Umbilical cord (tissue), 2 donors: Measurements from ENCODE around the gene ERO1B. TPM values are rescaled to one million over a fixed set of nuclear protein-coding genes. Genes with fewer than 3 reads are reported as not detected.
"Not testable (repeated sequence)": the region's sequence is repeated elsewhere in the genome, so short reads cannot be mapped to it uniquely, and the experiment has no call there.

Experiments used
- DNase-seq: peaks from one replicate; pipeline ENCODE4 v3.0.0-alpha.2; 2015; ENCODE audit warnings: low spot score
- total RNA-seq: library from RNA; depleted of rRNA; stranded (reverse); fragments of >200 nt; gene quantifications from one replicate; pipeline ENCODE4 v1.2.3, GENCODE V29; 2014; ENCODE audit warnings: low replicate concordance; ENCODE audit not compliant: insufficient read depth

The ERO1B gene
- 7.0 TPM for total RNA-seq

GRCh38 chr1:236281654-236282424, at the start of gene ERO1B:
ERO1B (minus strand) TSS chr1:236281958; CDS start chr1:236281783, 175 bp downstream.
- peak; percentile 98 for DNase-seq

DNA sequence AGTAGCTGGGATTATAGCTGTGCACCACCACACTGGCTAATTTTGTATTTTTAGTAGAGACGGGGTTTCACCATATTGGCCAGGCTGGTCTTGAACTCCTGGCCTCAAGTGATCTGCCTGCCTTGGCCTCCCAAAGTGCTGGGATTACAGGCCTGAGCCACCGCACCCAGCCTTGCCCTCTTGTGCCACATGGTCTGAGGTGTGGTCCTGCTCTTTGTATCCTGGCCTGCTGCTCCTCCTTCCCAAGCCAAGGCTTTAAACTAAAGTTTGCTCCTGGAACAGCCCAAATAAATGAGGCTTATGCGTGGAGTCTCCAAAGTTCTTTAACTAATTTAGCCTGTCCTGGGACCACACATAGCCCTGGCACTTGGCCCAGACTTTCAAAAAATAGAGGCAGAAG, 49.7 kb upstream of the ERO1B start:
- not testable (repeated sequence) for DNase-seq

- DNase-seq = no peak
Measured at GRCh38 chr1:236326432-236326831, 44.7 kb upstream of the ERO1B start.

GRCh38 chr1:236325567-236325966, 43.8 kb upstream of the ERO1B start:
- DNase-seq = no peak

DNA sequence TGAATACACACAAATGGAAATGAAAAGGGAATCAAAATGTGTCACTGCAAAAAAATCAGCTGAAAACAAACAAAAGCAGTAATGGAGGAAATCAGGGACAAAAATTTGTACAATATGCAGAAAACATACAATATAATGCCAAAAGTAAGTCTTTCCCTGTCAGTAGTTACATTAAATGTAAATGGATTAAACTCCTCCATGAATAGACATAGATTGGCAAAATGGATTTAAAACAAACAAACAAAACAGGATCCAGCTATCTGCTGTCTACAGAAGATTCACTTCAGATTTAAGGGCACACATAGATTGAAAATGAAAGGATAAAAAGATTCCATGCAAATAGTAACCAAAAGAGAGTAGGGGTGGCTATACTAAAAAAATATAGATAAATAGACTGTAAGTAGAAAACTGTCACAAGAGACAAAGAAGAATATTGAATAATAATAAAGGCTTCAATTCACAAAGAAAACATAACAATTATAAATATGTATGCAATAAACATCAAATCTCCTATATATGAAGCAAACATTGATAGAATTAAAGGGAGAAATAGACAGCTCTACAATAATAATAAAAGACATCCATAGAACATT, 42.2 kb upstream of the ERO1B start:
- no peak for DNase-seq

GRCh38 chr1:236322566-236323409, 41.0 kb upstream of the ERO1B start:
- DNase-seq = no peak

DNA sequence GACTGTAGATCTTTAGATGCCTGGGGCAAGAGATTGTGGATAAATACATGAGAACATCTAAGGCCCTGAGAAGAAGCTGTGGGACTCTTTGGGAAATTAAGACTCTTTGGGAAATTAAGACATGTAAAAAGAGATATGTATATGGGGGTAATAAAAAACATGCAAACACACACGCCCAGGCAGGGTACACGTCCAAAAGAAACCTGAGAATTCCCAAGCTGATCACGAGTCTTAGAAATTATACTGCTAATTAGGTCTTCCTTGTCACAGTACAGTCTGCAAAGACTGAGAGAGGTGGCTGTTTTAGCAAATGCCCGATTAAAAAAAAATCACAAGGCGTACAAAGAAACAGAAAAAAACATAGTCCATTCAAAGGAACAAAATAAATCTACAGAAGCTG, 39.3 kb upstream of the ERO1B start:
- DNase-seq = no peak

- DNase-seq = no peak
Measured at GRCh38 chr1:236320671-236321070, 38.9 kb upstream of the ERO1B start.

GRCh38 chr1:236320214-236320613, 38.5 kb upstream of the ERO1B start:
- no peak for DNase-seq

DNA sequence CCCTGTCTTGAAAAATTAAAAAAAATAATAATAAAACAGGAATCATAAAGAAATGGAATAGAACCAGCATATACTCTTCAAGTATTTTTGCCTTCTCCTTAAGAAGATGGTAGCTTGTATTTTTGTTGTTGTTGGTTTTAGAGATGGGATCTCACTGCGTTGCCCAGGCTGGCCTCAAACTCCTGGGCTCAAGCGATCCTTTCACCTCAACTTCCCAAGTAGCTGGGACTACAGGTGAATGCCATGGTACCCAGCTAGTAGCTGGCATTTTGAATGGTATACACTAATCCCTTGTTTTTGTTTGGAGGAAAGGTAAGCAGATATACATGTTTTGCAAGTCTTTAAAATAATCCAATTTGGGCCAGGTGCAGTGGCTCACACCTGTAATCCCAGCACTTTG, 34.7 kb upstream of the ERO1B start:
- no peak for DNase-seq

- no peak for DNase-seq
Measured at GRCh38 chr1:236315518-236315917, 33.8 kb upstream of the ERO1B start.

GRCh38 chr1:236315092-236315491, 33.3 kb upstream of the ERO1B start:
- no peak for DNase-seq

DNA sequence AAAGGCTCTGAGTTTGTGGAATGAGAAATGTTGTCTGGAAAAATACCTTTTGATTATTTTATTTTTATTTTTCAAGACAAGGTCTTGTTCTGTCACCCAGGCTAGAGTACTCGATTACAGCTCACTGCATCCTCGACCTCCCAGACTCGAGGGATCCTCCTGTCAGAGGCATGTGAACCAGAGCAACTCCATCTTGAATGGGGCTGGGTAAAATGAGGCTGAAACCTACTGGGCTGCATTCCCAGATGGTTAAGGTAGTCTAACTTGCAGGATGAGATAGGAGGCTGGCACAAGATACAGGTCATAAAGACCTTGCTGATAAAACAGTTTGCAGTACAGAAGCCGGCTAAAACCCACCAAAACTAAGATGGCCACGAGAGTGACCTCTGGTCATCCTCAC, 32.3 kb upstream of the ERO1B start:
- DNase-seq = not testable (repeated sequence)

GRCh38 chr1:236313427-236313826, 31.7 kb upstream of the ERO1B start:
- DNase-seq = no peak

GRCh38 chr1:236311040-236311439, 29.3 kb upstream of the ERO1B start:
- no peak for DNase-seq

DNA sequence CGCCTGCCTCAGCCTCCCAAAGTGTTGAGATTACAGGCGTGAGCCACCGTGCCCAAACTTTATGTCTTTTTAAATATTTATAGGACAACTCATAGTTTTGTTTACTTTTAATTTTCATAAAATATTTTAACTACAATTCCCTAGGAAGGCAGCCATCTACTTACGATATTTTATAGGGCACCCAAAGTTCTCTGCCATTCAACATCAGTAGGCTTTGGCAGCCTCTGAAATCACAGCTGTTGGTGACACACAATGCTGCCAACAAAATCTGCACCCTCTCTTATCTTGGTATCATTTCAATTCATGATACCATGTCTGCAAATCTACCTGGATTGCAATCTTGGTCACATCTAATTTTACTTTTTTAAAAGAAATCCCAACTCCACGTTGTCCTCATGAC, 27.1 kb upstream of the ERO1B start:
- DNase-seq = no peak

DNA sequence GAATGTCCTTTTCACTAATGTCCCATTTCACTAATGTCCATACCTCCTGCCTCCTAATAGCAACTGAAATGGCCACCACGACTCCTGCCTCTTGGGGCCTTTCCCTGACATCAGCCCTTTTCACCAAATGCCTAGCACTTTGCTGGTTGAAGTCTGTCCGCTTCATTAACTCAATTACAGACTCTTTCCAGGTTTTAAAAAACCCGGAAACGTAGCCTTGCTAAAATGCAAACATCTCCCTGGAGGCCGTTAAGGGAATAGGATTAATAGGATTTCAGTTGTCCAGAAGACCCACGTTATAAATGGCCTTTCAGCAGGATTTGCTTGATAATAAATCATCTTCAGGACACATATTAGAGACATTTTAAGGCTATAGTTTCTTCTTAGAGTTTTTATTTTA, 25.7 kb upstream of the ERO1B start:
- no peak for DNase-seq

DNA sequence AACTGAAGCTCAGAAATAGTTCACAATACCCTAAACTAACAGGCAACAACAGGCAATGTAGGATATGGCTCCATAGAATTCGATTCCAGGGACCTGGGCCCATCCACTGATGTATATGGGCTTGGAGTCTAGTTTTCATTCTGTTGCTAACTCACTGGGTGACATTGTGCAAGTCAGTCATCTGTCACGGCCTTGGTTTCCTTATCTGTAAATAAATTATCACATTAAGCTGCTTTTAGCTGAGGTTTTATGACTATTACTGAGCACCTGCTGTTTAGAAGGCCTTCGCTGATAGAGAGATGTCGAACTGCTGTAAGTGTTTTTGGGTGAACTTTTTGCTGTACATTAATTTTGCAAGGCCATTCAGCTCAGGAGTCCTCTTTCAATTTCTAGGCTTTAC, 22.9 kb upstream of the ERO1B start:
- no peak for DNase-seq

DNA sequence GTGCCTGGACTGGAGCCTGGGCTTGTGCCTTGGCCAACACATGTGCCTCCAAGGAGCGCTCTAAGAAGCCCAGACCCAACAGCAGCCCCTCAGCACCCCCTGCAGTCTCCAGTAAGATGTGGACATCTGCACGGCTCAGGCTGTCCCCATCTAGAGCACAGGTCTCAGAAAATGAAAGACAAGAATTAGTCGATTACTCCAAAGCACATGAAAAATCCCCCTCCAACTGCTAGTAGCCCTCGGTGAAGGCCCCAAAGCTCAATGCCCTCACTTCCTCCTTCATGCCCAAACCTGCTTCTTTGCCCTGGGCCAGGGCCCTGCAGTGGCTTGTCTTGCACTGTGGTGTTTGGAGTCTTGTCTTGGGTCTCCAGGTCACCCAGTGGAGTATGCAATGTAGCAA, 21.9 kb upstream of the ERO1B start:
- DNase-seq = no peak

GRCh38 chr1:236302941-236303340, 21.2 kb upstream of the ERO1B start:
- no peak for DNase-seq

- no peak for DNase-seq
Measured at GRCh38 chr1:236301958-236302335, 20.2 kb upstream of the ERO1B start.
